Fibroblast of lung (primary cell): ENCODE data around the gene UGT1A7. TPM values are rescaled to one million over a fixed set of nuclear protein-coding genes. Genes with fewer than 3 reads are reported as not detected.

ENCODE experiments used
- DNase-seq, 2 donors: peaks; one replicate each; pipeline versions ENCODE4 v3.0.0 to v3.0.0-alpha.2; 2010; ENCODE audit warnings: low read depth in 2 of 2
- H2AFZ ChIP-seq: 2 replicates; pipeline ENCODE4 v1.5.1; 2012; ENCODE audit warnings: low read length, control low read depth, inconsistent platforms
- H3K27ac ChIP-seq: 2 replicates; pipeline ENCODE4 v1.5.1; 2011; ENCODE audit warnings: low read length, control low read depth; ENCODE audit not compliant: insufficient read depth
- H3K27me3 ChIP-seq: 2 replicates; pipeline ENCODE4 v1.5.1; 2011; ENCODE audit warnings: mild to moderate bottlenecking, low read length; ENCODE audit not compliant: control insufficient read depth, insufficient read depth
- H3K36me3 ChIP-seq: 2 replicates; pipeline ENCODE4 v1.5.1; 2011; ENCODE audit warnings: low read length; ENCODE audit not compliant: control insufficient read depth, insufficient read depth
- H3K4me1 ChIP-seq: 2 replicates; pipeline ENCODE4 v1.5.1; 2011; ENCODE audit warnings: low read length; ENCODE audit not compliant: control insufficient read depth, insufficient read depth; ENCODE audit errors: extremely low read depth
- H3K4me2 ChIP-seq: 2 replicates; pipeline ENCODE4 v1.5.1; 2011; ENCODE audit warnings: low read length, control low read depth; ENCODE audit not compliant: insufficient read depth; ENCODE audit errors: extremely low read depth
- H3K4me3 ChIP-seq, 4 experiments: fragments of 200-600 bp in 1 of 4; sonication (generic) in 1 of 4; replicated peaks in 1 of 4; 2 replicates each; pipeline ENCODE4 v1.5.1; 2011 to 2016; ENCODE audit warnings: low read length in 4 of 4, low read depth in 3 of 4, mild to moderate bottlenecking in 3 of 4, control low read depth in 2 of 4, inconsistent platforms in 1 of 4, mixed read lengths in 1 of 4; ENCODE audit not compliant: insufficient read depth in 1 of 4; ENCODE audit errors: control extremely low read depth in 1 of 4
- H3K79me2 ChIP-seq: 2 replicates; pipeline ENCODE4 v1.5.1; 2012; ENCODE audit warnings: mild to moderate bottlenecking, low read length, inconsistent platforms; ENCODE audit not compliant: control insufficient read depth, insufficient read depth
- H3K9ac ChIP-seq: 2 replicates; pipeline ENCODE4 v1.5.1; 2011; ENCODE audit warnings: mild to moderate bottlenecking, low read length, control low read depth; ENCODE audit not compliant: insufficient read depth
- H3K9me3 ChIP-seq: 2 replicates; pipeline ENCODE4 v1.5.1; 2012; ENCODE audit warnings: low read depth, low read length; ENCODE audit not compliant: control insufficient read depth, insufficient read depth
- H4K20me1 ChIP-seq: 2 replicates; pipeline ENCODE4 v1.5.1; 2011; ENCODE audit warnings: low read length; ENCODE audit not compliant: control insufficient read depth, insufficient read depth; ENCODE audit errors: extremely low read depth
- CTCF ChIP-seq, 2 donors: IDR thresholded peaks in 1 of 2; conservative IDR thresholded peaks in 1 of 2; 1 replicate in 1 of 2; 2 replicates in 1 of 2; pipeline ENCODE4 v1.5.1; 2011 to 2012; ENCODE audit warnings: low read length in 2 of 2, control low read depth in 1 of 2, inconsistent platforms in 1 of 2, low read depth in 1 of 2, mild to moderate bottlenecking in 1 of 2
- EZH2 ChIP-seq: IDR thresholded peaks from 2 replicates; pipeline ENCODE4 v1.5.1; 2012; ENCODE audit warnings: low read length, control low read depth, mild to moderate bottlenecking; ENCODE audit errors: missing control alignments
- polyA plus RNA-seq, 2 donors: library from polyadenylated mRNA; depleted of rRNA in 1 of 2; stranded (reverse) in 1 of 2; unstranded in 1 of 2; fragments of >200 nt; gene quantifications; 2 replicates each; pipeline ENCODE4 v1.2.1, GENCODE V29; 2011 to 2012; ENCODE audit warnings: missing spikeins in 1 of 2
- total RNA-seq: library from RNA; depleted of rRNA; stranded (reverse); fragments of >200 nt; gene quantifications from 2 replicates; pipeline ENCODE4 v1.2.1, GENCODE V29; 2014

Gene UGT1A7
- total and polyA plus RNA-seq, 2 donors (not counting 1 experiment from before 2014, with no cell fraction given): not detected

- H2AFZ ChIP-seq: no peak overlapping the region
- H3K79me2 ChIP-seq: no peaks in the 10 kb centered on the region
- no peaks in the 10 kb centered on the region for H3K36me3 ChIP-seq
- H3K9me3 ChIP-seq: no peaks in the 10 kb centered on the region
- H3K4me3 ChIP-seq: no peak overlapping the region
- peaks cover 4% of the 10 kb centered on the region for H3K27me3 ChIP-seq
- H4K20me1 ChIP-seq: no peaks in the 10 kb centered on the region
- no peaks in the 10 kb centered on the region for H3K4me1 ChIP-seq
- H3K9ac ChIP-seq: no peak overlapping the region
- DNase-seq: no peak
- H3K27ac ChIP-seq: no peak overlapping the region
- TF ChIP-seq EZH2 (no peak), CTCF (conservative IDR thresholded peaks at IDR 0.05 in 1 of 2, IDR thresholded peaks at IDR 0.05 in 1 of 2; ENCODE audit: low read depth in 1 of 2, low read length in 2 of 2) (no peak)
- no peak overlapping the region for H3K4me2 ChIP-seq
Measured at GRCh38 chr2:233821709-233822100, 140.0 kb downstream of the UGT1A7 start.

- Histone ChIP-seq H3K4me2 (no peak overlapping the region), H3K9me3 (no peaks in the 10 kb centered on the region), H4K20me1 (no peaks in the 10 kb centered on the region), H3K4me1 (no peaks in the 10 kb centered on the region), H3K79me2 (no peaks in the 10 kb centered on the region), H3K9ac (no peak overlapping the region), H3K27me3 (peaks cover 4% of the 10 kb centered on the region), H3K4me3 (no peak overlapping the region), H3K27ac (no peak overlapping the region), H2AFZ (no peak overlapping the region), H3K36me3 (no peaks in the 10 kb centered on the region)
- no peak for TF ChIP-seq CTCF (conservative IDR thresholded peaks at IDR 0.05 in 1 of 2, IDR thresholded peaks at IDR 0.05 in 1 of 2; ENCODE audit: low read depth in 1 of 2, low read length in 2 of 2)
- TF ChIP-seq EZH2: no peak
- DNase-seq: no peak
Measured at GRCh38 chr2:233822101-233822771, 140.5 kb downstream of the UGT1A7 start.

Other genes with a start within 250 kb of the UGT1A7 start
- gene USP40, start 115.1 kb upstream of the UGT1A7 start, total RNA-seq: 34.9 and 40.6 TPM in 2 replicates
- 18.9 and 26.2 TPM in 2 replicates for gene USP40, start 115.1 kb upstream of the UGT1A7 start, polyA plus RNA-seq
- gene UGT1A8, start 64.3 kb upstream of the UGT1A7 start, total RNA-seq: not detected in 2 replicates
- gene UGT1A8, start 64.3 kb upstream of the UGT1A7 start, polyA plus RNA-seq: not detected in 2 replicates
- gene UGT1A10, start 45.5 kb upstream of the UGT1A7 start, total RNA-seq: not detected in 2 replicates
- not detected in 2 replicates for gene UGT1A10, start 45.5 kb upstream of the UGT1A7 start, polyA plus RNA-seq
- gene UGT1A9, start 10.0 kb upstream of the UGT1A7 start, total RNA-seq: not detected in 2 replicates
- gene UGT1A9, start 10.0 kb upstream of the UGT1A7 start, polyA plus RNA-seq: not detected in 2 replicates
- gene UGT1A6, start 11.0 kb downstream of the UGT1A7 start, total RNA-seq: not detected in 2 replicates
- gene UGT1A6, start 11.0 kb downstream of the UGT1A7 start, polyA plus RNA-seq: not detected in 2 replicates
- gene UGT1A5, start 31.0 kb downstream of the UGT1A7 start, total RNA-seq: not detected in 2 replicates
- gene UGT1A5, start 31.0 kb downstream of the UGT1A7 start, polyA plus RNA-seq: not detected in 2 replicates
- gene UGT1A4, start 36.8 kb downstream of the UGT1A7 start, total RNA-seq: not detected in 2 replicates
- not detected in 2 replicates for gene UGT1A4, start 36.8 kb downstream of the UGT1A7 start, polyA plus RNA-seq
- not detected in 2 replicates for gene UGT1A3, start 47.1 kb downstream of the UGT1A7 start, total RNA-seq
- not detected in 2 replicates for gene UGT1A3, start 47.1 kb downstream of the UGT1A7 start, polyA plus RNA-seq
- not detected in 2 replicates for gene UGT1A1, start 78.4 kb downstream of the UGT1A7 start, total RNA-seq
- gene UGT1A1, start 78.4 kb downstream of the UGT1A7 start, polyA plus RNA-seq: not detected in 2 replicates
- not detected in 2 replicates for gene MROH2A, start 96.4 kb downstream of the UGT1A7 start, total RNA-seq
- gene MROH2A, start 96.4 kb downstream of the UGT1A7 start, polyA plus RNA-seq: not detected in 2 replicates
- gene HJURP, start 172.6 kb downstream of the UGT1A7 start, total RNA-seq: 0.26 and 5.8 TPM in 2 replicates
- 6.2 and 28.3 TPM in 2 replicates for gene HJURP, start 172.6 kb downstream of the UGT1A7 start, polyA plus RNA-seq
- under 0.01 and 0.99 TPM in 2 replicates for gene TRPM8, start 235.5 kb downstream of the UGT1A7 start, total RNA-seq
- 0.49 and 0.76 TPM in 2 replicates for gene TRPM8, start 235.5 kb downstream of the UGT1A7 start, polyA plus RNA-seq